Neural progenitor cell (in vitro differentiated cells): ENCODE results near the gene ROBO2. TPM values are rescaled to one million over a fixed set of nuclear protein-coding genes. Genes with fewer than 3 reads are reported as not detected.

ENCODE experiments used
- DNase-seq: peaks from one replicate; pipeline ENCODE4 v3.0.0-alpha.2; 2016; ENCODE audit warnings: low spot score
- H2AFZ ChIP-seq: fragments of 200-600 bp; sonication (generic); replicated peaks from 2 replicates; pipeline ENCODE4 v1.6.1; 2016; ENCODE audit warnings: antibody characterized with exemption
- H3F3A ChIP-seq: fragments of 200-600 bp; sonication (generic); 2 replicates; pipeline ENCODE4 v1.6.1; 2016; ENCODE audit warnings: antibody characterized with exemption, low read depth
- H3K27ac ChIP-seq: fragments of 200-600 bp; sonication (generic); 2 replicates; pipeline ENCODE4 v1.5.1; 2016; ENCODE audit warnings: mild to moderate bottlenecking
- H3K27me3 ChIP-seq: fragments of 200-600 bp; sonication (generic); 2 replicates; pipeline ENCODE4 v1.6.1; 2016; ENCODE audit warnings: mild to moderate bottlenecking, moderate library complexity
- H3K36me3 ChIP-seq: fragments of 200-600 bp; sonication (generic); 2 replicates; pipeline ENCODE4 v1.5.1; 2016
- H3K4me1 ChIP-seq: fragments of 200-600 bp; sonication (generic); 2 replicates; pipeline ENCODE4 v1.6.1; 2016; ENCODE audit warnings: mixed run types
- H3K4me2 ChIP-seq: fragments of 200-600 bp; sonication (generic); 2 replicates; pipeline ENCODE4 v1.6.1; 2016
- H3K4me3 ChIP-seq: fragments of 200-600 bp; sonication (generic); 2 replicates; pipeline ENCODE4 v1.5.1; 2016
- H3K79me2 ChIP-seq: fragments of 200-600 bp; sonication (generic); 2 replicates; pipeline ENCODE4 v1.6.1; 2016; ENCODE audit warnings: low read depth
- H3K9ac ChIP-seq: fragments of 200-600 bp; sonication (generic); 2 replicates; pipeline ENCODE4 v1.6.1; 2016
- H3K9me3 ChIP-seq: fragments of 200-600 bp; sonication (generic); 2 replicates; pipeline ENCODE4 v1.5.1; 2016; ENCODE audit warnings: low read depth
- H4K20me1 ChIP-seq: fragments of 200-600 bp; sonication (generic); 2 replicates; pipeline ENCODE4 v1.6.1; 2016; ENCODE audit warnings: low read depth
- H3K27ac Mint-ChIP-seq: 3 replicates; pipeline ENCODE4 v1.8.0; 2021; ENCODE audit warnings: mixed read lengths
- H3K27me3 Mint-ChIP-seq: 2 replicates; pipeline ENCODE4 v1.8.0; 2022; ENCODE audit warnings: low read depth, mild to moderate bottlenecking, inconsistent platforms, moderate library complexity, mixed read lengths; ENCODE audit not compliant: insufficient read depth
- H3K36me3 Mint-ChIP-seq: 3 replicates; pipeline ENCODE4 v1.8.0; 2021; ENCODE audit warnings: mixed read lengths
- H3K4me1 Mint-ChIP-seq: 3 replicates; pipeline ENCODE4 v1.8.0; 2021; ENCODE audit warnings: mixed read lengths
- H3K4me3 Mint-ChIP-seq: 3 replicates; pipeline ENCODE4 v1.8.0; 2021; ENCODE audit warnings: mild to moderate bottlenecking, moderate library complexity, mixed read lengths
- H3K9me3 Mint-ChIP-seq: 3 replicates; pipeline ENCODE4 v1.8.0; 2020; ENCODE audit warnings: mixed read lengths
- EZH2 ChIP-seq: fragments of 200-600 bp; sonication (generic); IDR thresholded peaks from 2 replicates; pipeline ENCODE4 v1.6.1; 2017; ENCODE audit warnings: antibody characterized with exemption, mild to moderate bottlenecking, moderate library complexity
- EZH2phosphoT487 ChIP-seq: fragments of 200-600 bp; sonication (generic); IDR thresholded peaks from 2 replicates; pipeline ENCODE4 v1.6.1; 2017; ENCODE audit warnings: antibody characterized with exemption
- total RNA-seq: library from RNA; depleted of rRNA; stranded (reverse); fragments of >200 nt; gene quantifications from 2 replicates; pipeline ENCODE4 v1.2.3, GENCODE V29; 2015; ENCODE audit warnings: low replicate concordance
- TF ChIP-seq, protein P1 (sequence below): fragments of 200-600 bp; sonication (generic); IDR thresholded peaks from 2 replicates; pipeline ENCODE4 v1.5.1; 2017; ENCODE audit warnings: antibody characterized with exemption, mild to moderate bottlenecking

The ROBO2 gene
- total RNA-seq, 1 donor from 2014 or later = 15.0 TPM

DNA sequence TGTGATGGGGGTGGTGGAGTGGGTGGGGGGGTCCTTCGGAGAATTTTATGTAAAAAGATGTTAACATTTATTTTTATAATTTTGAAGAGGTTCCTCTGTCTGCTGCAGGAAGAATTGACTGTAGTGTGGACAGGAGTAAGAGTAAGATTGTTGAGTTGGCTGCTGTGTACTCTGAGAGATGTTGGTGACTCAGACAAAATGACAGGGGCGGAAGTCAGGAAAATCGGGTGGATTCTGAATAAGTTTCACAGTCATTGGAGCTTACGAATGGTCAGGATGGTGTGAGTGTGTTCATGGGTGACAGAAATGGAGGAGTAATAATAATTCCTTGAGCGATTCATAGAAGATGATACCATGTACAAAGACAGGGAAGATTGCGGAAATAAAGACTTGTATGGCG lies 420.0 kb downstream of the ROBO2 start:
- no peak overlapping the region for H2AFZ ChIP-seq
- H3K9ac ChIP-seq = no peak overlapping the region
- no peaks in the 10 kb centered on the region for H3K9me3 ChIP-seq
- Mint-ChIP-seq H3K4me3 (no peak overlapping the region), H3K36me3 (no peaks in the 10 kb centered on the region), H3K27ac (no peak overlapping the region), H3K9me3 (peaks cover 4% of the 10 kb centered on the region), H3K27me3 (no peaks in the 10 kb centered on the region), H3K4me1 (peaks cover 19% of the 10 kb centered on the region)
- no peaks in the 10 kb centered on the region for H3F3A ChIP-seq
- peaks cover 22% of the 10 kb centered on the region for H3K4me1 ChIP-seq
- TF ChIP-seq EZH2 (no peak), EZH2phosphoT487 (no peak)
- TF ChIP-seq, protein P1, sequence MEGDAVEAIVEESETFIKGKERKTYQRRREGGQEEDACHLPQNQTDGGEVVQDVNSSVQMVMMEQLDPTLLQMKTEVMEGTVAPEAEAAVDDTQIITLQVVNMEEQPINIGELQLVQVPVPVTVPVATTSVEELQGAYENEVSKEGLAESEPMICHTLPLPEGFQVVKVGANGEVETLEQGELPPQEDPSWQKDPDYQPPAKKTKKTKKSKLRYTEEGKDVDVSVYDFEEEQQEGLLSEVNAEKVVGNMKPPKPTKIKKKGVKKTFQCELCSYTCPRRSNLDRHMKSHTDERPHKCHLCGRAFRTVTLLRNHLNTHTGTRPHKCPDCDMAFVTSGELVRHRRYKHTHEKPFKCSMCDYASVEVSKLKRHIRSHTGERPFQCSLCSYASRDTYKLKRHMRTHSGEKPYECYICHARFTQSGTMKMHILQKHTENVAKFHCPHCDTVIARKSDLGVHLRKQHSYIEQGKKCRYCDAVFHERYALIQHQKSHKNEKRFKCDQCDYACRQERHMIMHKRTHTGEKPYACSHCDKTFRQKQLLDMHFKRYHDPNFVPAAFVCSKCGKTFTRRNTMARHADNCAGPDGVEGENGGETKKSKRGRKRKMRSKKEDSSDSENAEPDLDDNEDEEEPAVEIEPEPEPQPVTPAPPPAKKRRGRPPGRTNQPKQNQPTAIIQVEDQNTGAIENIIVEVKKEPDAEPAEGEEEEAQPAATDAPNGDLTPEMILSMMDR = no peak
- H3K36me3 ChIP-seq = no peaks in the 10 kb centered on the region
- H4K20me1 ChIP-seq = no peaks in the 10 kb centered on the region
- H3K27ac ChIP-seq = no peak overlapping the region
- no peak overlapping the region for H3K4me2 ChIP-seq
- H3K27me3 ChIP-seq = no peaks in the 10 kb centered on the region
- no peak for DNase-seq
- H3K4me3 ChIP-seq = no peak overlapping the region
- no peaks in the 10 kb centered on the region for H3K79me2 ChIP-seq

DNA sequence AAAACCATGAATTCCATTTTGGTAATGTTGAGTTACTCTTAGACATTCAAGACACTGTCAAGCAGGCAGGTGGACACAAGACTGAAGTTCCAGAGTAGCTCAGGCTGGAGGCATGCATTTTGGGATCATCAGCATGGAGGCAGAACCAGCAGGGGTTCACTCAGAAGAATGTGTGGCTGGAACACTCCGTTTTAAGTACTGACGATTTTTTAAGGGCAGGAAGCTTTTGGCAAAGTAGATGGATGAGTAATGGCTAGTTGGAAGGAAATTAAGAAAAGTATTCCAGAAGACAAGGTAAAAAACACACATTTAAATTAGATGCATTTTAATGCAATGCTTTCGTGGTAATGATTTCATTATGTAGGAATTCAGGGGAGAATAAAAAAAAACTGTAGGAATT lies 420.4 kb downstream of the ROBO2 start:
- no peak overlapping the region for H3K27ac Mint-ChIP-seq
- no peaks in the 10 kb centered on the region for H3K36me3 ChIP-seq
- no peaks in the 10 kb centered on the region for H3K9me3 ChIP-seq
- H3K4me1 Mint-ChIP-seq = peaks cover 19% of the 10 kb centered on the region
- H3K9ac ChIP-seq = no peak overlapping the region
- H3K9me3 Mint-ChIP-seq = peaks cover 4% of the 10 kb centered on the region
- H3K27me3 ChIP-seq = no peaks in the 10 kb centered on the region
- H3K27me3 Mint-ChIP-seq = no peaks in the 10 kb centered on the region
- no peak for DNase-seq
- no peaks in the 10 kb centered on the region for H3K36me3 Mint-ChIP-seq
- H3F3A ChIP-seq = no peaks in the 10 kb centered on the region
- TF ChIP-seq EZH2phosphoT487 (no peak), EZH2 (no peak)
- TF ChIP-seq, protein P1 = no peak
- no peaks in the 10 kb centered on the region for H3K79me2 ChIP-seq
- peaks cover 22% of the 10 kb centered on the region for H3K4me1 ChIP-seq
- no peaks in the 10 kb centered on the region for H4K20me1 ChIP-seq
- H3K4me3 ChIP-seq = no peak overlapping the region
- no peak overlapping the region for H2AFZ ChIP-seq
- no peak overlapping the region for H3K4me3 Mint-ChIP-seq
- H3K4me2 ChIP-seq = no peak overlapping the region
- H3K27ac ChIP-seq = no peak overlapping the region

DNA sequence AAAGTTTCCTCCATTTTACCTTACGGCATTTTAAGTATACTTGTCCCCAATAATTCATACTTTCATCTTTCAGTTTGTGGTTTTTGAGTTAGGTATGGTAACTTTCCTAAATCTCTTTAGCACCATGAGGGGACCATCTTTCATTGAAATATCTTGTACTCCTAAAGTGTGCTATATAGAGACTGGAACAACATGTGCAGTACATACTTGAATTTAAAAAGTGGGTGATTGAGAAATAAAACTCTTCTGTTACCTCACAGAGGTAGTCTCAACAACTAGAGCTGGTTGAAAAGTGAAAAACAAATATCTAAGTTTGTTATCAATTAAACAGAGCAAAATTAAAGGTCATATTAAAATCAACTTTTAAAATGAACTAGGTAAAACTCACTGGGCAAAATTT lies 423.1 kb downstream of the ROBO2 start:
- H3K27ac ChIP-seq = no peak overlapping the region
- Mint-ChIP-seq H3K27ac (no peak overlapping the region), H3K4me1 (peaks cover 22% of the 10 kb centered on the region), H3K9me3 (peaks cover 4% of the 10 kb centered on the region), H3K36me3 (peaks cover 1% of the 10 kb centered on the region), H3K27me3 (peaks cover 5% of the 10 kb centered on the region), H3K4me3 (no peak overlapping the region)
- no peaks in the 10 kb centered on the region for H3K79me2 ChIP-seq
- TF ChIP-seq, protein P1 = no peak
- TF ChIP-seq EZH2 (no peak), EZH2phosphoT487 (no peak)
- H4K20me1 ChIP-seq = no peaks in the 10 kb centered on the region
- no peak for DNase-seq
- H3K4me1 ChIP-seq = peaks cover 2% of the 10 kb centered on the region
- no peak overlapping the region for H2AFZ ChIP-seq
- no peaks in the 10 kb centered on the region for H3K27me3 ChIP-seq
- no peak overlapping the region for H3K9ac ChIP-seq
- no peaks in the 10 kb centered on the region for H3K9me3 ChIP-seq
- H3K4me2 ChIP-seq = no peak overlapping the region
- no peaks in the 10 kb centered on the region for H3F3A ChIP-seq
- H3K36me3 ChIP-seq = no peaks in the 10 kb centered on the region
- H3K4me3 ChIP-seq = no peak overlapping the region
